GM21526 (cell line): Measurements from ENCODE around the gene SPRED3.
"Not testable (repeated sequence)": the region's sequence is repeated elsewhere in the genome, so short reads cannot be mapped to it uniquely, and the experiment has no call there.

ENCODE experiments used
- ATAC-seq: cut with Tn5 transposase; IDR thresholded peaks from one replicate; pipeline ENCODE4 v1.9.1; 2021; ENCODE audit warnings: moderate library complexity; ENCODE audit not compliant: unreplicated experiment, low FRiP score

Gene SPRED3

GRCh38 chr19:38417146-38417543 lies 28.6 kb downstream of the SPRED3 start:
- no peak for ATAC-seq

- no peak for ATAC-seq
Measured at GRCh38 chr19:38417544-38418506, 29.3 kb downstream of the SPRED3 start.

GRCh38 chr19:38420935-38421334 lies 32.4 kb downstream of the SPRED3 start:
- ATAC-seq = no peak

GRCh38 chr19:38421856-38422255 lies 33.4 kb downstream of the SPRED3 start:
- ATAC-seq = no peak

- ATAC-seq = no peak
Measured at GRCh38 chr19:38422438-38422837, 33.9 kb downstream of the SPRED3 start.

GRCh38 chr19:38424272-38424671 lies 35.8 kb downstream of the SPRED3 start:
- ATAC-seq = no peak

- no peak for ATAC-seq
Measured at GRCh38 chr19:38425222-38425809, 36.8 kb downstream of the SPRED3 start.

- ATAC-seq = no peak
Measured at GRCh38 chr19:38425810-38426466, 37.4 kb downstream of the SPRED3 start, which contains the start of gene RASGRP4. TSS of gene RASGRP4 (minus strand) at chr19:38426219. CDS start at chr19:38426091, 128 bp downstream.

- ATAC-seq = not testable (repeated sequence)
Measured at GRCh38 chr19:38427035-38427677, 38.7 kb downstream of the SPRED3 start.

GRCh38 chr19:38429055-38429810 lies 40.7 kb downstream of the SPRED3 start:
- ATAC-seq = no peak

- no peak for ATAC-seq
Measured at GRCh38 chr19:38429811-38430156, 41.3 kb downstream of the SPRED3 start.

GRCh38 chr19:38430931-38431330 lies 42.4 kb downstream of the SPRED3 start:
- no peak for ATAC-seq

- ATAC-seq = no peak
Measured at GRCh38 chr19:38433268-38433733, 44.8 kb downstream of the SPRED3 start, which contains the start of gene RYR1. TSS of gene RYR1 (plus strand) at chr19:38433691. CDS start at chr19:38433830, 139 bp downstream.

GRCh38 chr19:38434549-38435051 lies 46.1 kb downstream of the SPRED3 start:
- ATAC-seq = no peak

- no peak for ATAC-seq
Measured at GRCh38 chr19:38437295-38437694, 48.8 kb downstream of the SPRED3 start.

- ATAC-seq = no peak
Measured at GRCh38 chr19:38437917-38438316, 49.4 kb downstream of the SPRED3 start.

- ATAC-seq = no peak
Measured at GRCh38 chr19:38440592-38440991, 52.1 kb downstream of the SPRED3 start.

- ATAC-seq = no peak
Measured at GRCh38 chr19:38441657-38442348, 53.3 kb downstream of the SPRED3 start.

- no peak for ATAC-seq
Measured at GRCh38 chr19:38442736-38443135, 54.2 kb downstream of the SPRED3 start.
